Measurements from ENCODE around the gene RAD51B.

GRCh38 chr14:67853715-67854114 lies 34.1 kb downstream of the RAD51B start:
- TF ChIP-seq, protein P1, sequence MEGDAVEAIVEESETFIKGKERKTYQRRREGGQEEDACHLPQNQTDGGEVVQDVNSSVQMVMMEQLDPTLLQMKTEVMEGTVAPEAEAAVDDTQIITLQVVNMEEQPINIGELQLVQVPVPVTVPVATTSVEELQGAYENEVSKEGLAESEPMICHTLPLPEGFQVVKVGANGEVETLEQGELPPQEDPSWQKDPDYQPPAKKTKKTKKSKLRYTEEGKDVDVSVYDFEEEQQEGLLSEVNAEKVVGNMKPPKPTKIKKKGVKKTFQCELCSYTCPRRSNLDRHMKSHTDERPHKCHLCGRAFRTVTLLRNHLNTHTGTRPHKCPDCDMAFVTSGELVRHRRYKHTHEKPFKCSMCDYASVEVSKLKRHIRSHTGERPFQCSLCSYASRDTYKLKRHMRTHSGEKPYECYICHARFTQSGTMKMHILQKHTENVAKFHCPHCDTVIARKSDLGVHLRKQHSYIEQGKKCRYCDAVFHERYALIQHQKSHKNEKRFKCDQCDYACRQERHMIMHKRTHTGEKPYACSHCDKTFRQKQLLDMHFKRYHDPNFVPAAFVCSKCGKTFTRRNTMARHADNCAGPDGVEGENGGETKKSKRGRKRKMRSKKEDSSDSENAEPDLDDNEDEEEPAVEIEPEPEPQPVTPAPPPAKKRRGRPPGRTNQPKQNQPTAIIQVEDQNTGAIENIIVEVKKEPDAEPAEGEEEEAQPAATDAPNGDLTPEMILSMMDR (IDR thresholded peaks at IDR 0.05): no peak
- TF ChIP-seq POLR2A (IDR thresholded peaks at IDR 0.05): no peak
